ENCODE results near the gene PMEPA1.

- TF ChIP-seq EZH2 (IDR thresholded peaks at IDR 0.05; ENCODE audit: insufficient read depth, poor library complexity, severe bottlenecking) (no peak), EZH2phosphoT487 (IDR thresholded peaks at IDR 0.05; ENCODE audit: insufficient read depth, low read depth) (no peak)
These were observed 59.5 kb downstream of the PMEPA1 start for GRCh38 chr20:57650266-57650665.
